Suppressor macrophage treated with lipopolysaccharide for 1 hour (primary cell): ENCODE results near the gene PRKCH.

ENCODE experiments used
- DNase-seq, 3 donors: peaks; one replicate each; pipeline ENCODE4 v3.0.0-alpha.2; 2020 to 2022

The PRKCH gene

GRCh38 chr14:61368114-61368710 is 46.8 kb downstream of the PRKCH start:
- DNase-seq, result peak; percentile 39 to 58 (median 47)

GRCh38 chr14:61368781-61369453 is 47.5 kb downstream of the PRKCH start:
- no peak for DNase-seq

DNA sequence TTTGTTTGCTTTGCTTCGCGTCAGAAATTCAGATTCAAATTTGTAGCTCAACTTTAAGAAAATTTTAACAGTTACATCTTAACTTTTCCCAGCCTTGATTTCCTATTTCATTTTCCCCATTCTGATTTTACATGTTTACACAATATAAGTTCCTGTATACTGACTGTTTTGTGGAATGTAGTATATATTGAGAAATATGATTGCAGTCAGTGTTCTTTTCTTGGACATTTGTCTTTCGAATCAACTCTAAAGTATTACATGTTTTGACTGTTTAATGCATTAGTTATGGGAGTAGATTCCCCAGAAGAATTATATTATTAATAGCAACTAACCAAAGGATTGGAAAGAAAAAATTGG is 48.1 kb downstream of the PRKCH start:
- DNase-seq, result peak in 1 of 3 donors; percentile 42

DNA sequence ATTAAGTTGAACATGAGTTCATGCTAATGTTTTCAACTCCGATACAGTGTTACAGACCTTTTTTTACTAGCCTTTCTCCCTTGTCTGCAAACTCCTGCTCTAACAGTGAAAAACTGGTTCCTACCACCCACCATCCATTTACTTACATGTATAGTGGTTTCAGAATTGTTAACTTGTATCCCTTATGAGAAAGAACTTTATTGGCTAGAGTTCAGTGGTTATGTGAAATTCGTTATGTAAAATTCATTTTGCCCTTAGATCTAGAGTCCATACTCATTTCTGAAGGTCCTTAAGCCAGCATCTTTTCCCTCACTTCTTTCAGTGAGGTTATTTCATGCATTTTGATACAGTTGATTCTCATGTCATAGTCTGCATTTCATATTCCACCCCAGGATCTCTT is 51.0 kb downstream of the PRKCH start:
- no peak for DNase-seq

DNA sequence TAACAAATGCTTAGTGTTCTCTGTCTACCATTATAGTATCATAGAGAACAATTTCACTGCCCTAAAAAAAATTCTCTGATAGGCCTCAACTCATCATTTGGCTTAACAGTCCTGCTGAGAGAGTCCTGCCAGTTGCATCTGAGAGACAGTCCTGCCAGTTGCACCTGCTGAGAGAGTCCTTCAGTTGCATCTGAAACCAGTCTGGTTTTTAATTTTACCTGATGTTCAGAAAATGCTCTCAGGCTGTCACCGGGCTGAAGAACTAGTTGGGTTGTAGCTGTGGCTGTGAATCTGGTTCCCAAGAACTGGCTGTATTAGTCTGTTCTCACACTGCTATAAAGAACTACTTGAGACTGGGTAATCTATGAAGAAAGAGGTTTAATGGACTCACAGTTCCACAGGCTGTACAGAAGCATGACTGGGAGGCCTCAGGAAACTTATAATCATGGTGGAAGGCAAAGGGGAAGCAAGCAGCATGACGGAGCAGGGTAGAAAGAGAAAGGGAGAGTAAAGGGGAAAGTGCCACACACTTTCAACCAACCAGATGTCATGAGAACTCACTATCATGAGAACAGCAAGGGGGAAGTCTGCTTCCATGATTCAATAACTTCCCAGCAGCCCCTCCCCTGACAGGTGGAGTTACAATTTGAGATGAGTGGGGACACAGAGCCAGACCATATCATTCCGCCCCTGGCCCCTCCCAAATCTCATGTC is 51.6 kb downstream of the PRKCH start:
- peak in 1 of 3 donors; percentile 32 for DNase-seq

- DNase-seq, result no peak
Measured at GRCh38 chr14:61374284-61374683, 52.9 kb downstream of the PRKCH start.

DNA sequence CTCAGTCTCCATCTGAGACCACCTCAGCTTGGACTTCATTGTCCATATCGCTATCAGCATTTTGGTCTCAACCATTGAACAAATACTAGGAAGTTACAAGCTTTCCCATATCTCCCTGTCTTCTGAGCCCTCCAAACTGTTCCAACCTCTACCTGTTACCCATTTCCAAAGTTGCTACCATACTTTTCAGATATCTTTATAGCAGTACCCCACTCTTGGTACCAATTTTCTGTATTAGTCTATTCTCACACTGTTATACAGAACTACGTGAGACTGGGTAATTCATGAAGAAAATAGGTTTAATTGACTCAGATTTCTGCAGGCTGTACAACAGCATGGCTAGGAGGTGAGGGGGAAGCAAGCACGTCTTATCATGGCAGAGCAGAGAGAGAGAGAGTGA is 53.8 kb downstream of the PRKCH start:
- no peak for DNase-seq

GRCh38 chr14:61376314-61376713 is 54.9 kb downstream of the PRKCH start:
- no peak for DNase-seq

DNA sequence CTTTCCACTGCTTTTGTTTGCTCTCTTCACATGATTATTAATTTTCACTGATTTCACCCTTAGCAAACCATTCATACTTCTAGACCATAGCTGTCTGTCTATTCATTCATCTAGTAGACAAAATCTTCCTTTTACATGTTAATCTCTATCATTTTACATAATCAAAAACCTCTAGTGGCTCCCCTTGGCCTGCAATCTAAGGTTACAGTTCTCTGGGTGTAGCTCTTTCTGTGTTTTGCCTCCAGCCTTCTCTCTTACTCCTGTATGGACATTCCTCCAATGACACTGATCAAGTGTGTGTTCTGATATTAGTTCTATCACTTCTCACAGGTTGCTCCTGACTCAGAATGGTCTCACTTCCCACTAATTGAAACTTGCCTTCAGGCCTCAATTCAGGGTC is 56.4 kb downstream of the PRKCH start:
- no peak for DNase-seq

- DNase-seq, result no peak
Measured at GRCh38 chr14:61379639-61380184, 58.3 kb downstream of the PRKCH start.

DNA sequence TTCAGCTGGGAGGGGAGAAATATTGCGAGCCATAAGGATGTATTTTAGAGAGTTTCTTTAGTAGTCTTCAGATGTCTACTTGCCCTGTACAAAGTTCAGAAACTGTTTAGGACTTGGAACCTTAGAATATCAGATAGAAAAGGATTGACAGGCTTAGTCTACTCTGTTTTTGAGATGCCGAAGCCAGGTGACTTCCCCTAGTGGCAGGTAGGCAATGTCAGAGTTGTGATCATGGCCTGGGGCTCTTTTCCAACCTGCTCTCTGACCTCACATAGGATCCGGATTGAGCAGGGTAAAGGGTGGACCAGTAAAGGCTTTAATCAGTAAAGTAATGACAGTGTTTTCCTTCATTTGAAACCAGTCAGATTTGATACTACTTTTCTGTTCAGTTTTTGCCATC is 59.6 kb downstream of the PRKCH start:
- no peak for DNase-seq

- DNase-seq, result no peak
Measured at GRCh38 chr14:61381553-61381952, 60.2 kb downstream of the PRKCH start.

- DNase-seq, result no peak
Measured at GRCh38 chr14:61382842-61383241, 61.5 kb downstream of the PRKCH start.

GRCh38 chr14:61385002-61385685 is 63.8 kb downstream of the PRKCH start:
- DNase-seq, result no peak

- DNase-seq, result no peak
Measured at GRCh38 chr14:61386173-61386772, 64.9 kb downstream of the PRKCH start.

GRCh38 chr14:61387076-61387475 is 65.7 kb downstream of the PRKCH start:
- no peak for DNase-seq

GRCh38 chr14:61388173-61388975 is 67.0 kb downstream of the PRKCH start:
- DNase-seq, result peak; percentile 65 to 72 (median 70)

DNA sequence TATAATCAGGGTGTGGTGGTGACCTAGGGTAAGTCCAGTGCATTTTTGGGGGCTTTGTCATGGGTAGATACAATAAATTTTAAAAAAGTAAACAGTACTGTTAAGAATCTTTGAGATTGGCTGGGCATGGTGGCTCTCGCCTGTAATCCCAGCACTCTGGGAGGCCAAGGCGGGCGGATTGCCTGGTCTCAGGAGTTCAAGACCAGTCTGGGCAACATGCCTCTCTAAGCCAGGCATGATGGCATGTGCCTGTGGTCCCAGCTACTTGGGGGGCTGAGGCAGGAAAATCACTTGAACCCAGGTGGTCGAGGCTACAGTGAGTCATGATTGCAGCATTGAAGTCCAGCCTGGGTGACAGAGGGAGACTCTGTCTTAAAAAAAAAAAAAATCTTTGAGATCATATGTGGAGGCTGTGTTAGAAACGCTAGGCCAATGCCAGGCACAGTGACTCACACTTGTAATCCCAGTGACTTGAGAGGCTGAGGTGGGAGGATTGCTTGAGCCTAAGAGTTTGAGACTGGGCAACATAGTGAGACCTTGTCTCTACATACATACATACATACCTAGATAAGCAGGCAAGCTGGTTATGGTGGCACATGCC is 67.7 kb downstream of the PRKCH start:
- DNase-seq, result peak; percentile 43 to 54 (median 50)

- DNase-seq, result no peak
Measured at GRCh38 chr14:61391119-61391518, 69.7 kb downstream of the PRKCH start.

DNA sequence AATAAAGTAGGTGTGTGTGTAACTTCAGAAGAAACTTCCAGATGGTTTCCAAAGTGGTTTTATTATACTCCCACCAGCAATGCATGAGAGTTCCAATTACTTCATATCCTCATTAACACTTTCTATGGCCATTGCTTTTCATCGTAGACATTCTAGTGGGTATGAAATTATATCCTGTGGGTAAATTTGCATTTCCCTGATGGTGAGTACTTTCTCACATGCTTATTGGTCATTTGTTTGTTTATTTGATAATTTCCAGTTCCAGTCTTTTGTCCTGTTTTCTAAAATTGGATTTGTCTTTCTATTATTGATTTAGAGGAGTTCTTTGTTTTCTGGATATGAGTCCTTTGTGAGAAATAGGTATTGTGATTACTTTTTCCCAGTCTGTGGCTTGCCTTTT is 70.9 kb downstream of the PRKCH start:
- no peak for DNase-seq

GRCh38 chr14:61394542-61394941 is 73.2 kb downstream of the PRKCH start:
- no peak for DNase-seq
